C4-2B (cell line): ENCODE data around the gene MN1.

Experiments used
- H3K27ac ChIP-seq: fragments of 450-650 bp; 2 replicates; pipeline ENCODE4 v1.5.1; 2017
- ZFX ChIP-seq: fragments of 450-650 bp; IDR thresholded peaks from 2 replicates; pipeline ENCODE4 v1.6.1; 2017
- TF ChIP-seq, protein P1 (sequence below): fragments of 450-650 bp; conservative IDR thresholded peaks from 2 replicates; pipeline ENCODE4 v1.5.1; 2017; ENCODE audit warnings: mild to moderate bottlenecking

MN1 gene

GRCh38 chr22:27699383-27700019 lies 102.1 kb downstream of the MN1 start:
- TF ChIP-seq, protein P1, sequence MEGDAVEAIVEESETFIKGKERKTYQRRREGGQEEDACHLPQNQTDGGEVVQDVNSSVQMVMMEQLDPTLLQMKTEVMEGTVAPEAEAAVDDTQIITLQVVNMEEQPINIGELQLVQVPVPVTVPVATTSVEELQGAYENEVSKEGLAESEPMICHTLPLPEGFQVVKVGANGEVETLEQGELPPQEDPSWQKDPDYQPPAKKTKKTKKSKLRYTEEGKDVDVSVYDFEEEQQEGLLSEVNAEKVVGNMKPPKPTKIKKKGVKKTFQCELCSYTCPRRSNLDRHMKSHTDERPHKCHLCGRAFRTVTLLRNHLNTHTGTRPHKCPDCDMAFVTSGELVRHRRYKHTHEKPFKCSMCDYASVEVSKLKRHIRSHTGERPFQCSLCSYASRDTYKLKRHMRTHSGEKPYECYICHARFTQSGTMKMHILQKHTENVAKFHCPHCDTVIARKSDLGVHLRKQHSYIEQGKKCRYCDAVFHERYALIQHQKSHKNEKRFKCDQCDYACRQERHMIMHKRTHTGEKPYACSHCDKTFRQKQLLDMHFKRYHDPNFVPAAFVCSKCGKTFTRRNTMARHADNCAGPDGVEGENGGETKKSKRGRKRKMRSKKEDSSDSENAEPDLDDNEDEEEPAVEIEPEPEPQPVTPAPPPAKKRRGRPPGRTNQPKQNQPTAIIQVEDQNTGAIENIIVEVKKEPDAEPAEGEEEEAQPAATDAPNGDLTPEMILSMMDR, result no peak
- no peak for TF ChIP-seq ZFX
- no peak overlapping the region for H3K27ac ChIP-seq

- TF ChIP-seq ZFX, result no peak
- TF ChIP-seq, protein P1, result no peak
- no peak overlapping the region for H3K27ac ChIP-seq
Measured at GRCh38 chr22:27698813-27699212, 102.7 kb downstream of the MN1 start.
